Activated T-helper 1 cell treated with Interleukin-2 at 50 U/mL for 16 hours (primary cell): ENCODE measurements around the gene TTYH1.
A peak's percentile ranks its signal among the peaks of the same experiment; 100 is the strongest.
"Not testable (repeated sequence)": the region's sequence is repeated elsewhere in the genome, so short reads cannot be mapped to it uniquely, and the experiment has no call there.

Experiments
- DNase-seq: peaks from one replicate; pipeline ENCODE4 v3.0.0-alpha.2; 2020; ENCODE audit warnings: low read depth

The TTYH1 gene

DNA sequence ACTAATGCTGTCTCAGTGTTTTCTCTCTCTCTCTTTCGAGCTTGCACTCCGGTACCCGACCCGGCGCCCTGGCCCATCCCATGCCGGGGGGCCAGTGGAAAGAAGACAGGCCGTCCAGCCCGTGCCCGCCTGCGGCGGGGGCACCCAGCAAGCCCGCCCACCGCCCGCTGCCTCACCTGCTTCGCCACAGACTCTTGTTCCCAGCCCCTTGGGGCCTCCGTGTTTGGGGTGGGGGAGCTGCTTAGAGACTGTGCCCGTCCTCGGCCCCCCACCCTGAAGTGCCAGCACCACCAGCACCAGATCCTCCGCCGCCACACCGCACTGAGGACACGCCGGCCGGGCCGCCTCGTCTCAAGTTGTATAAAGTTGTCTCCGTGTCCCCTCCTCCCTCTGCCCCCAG is 45.9 kb downstream of the TTYH1 start:
- no peak for DNase-seq

DNA sequence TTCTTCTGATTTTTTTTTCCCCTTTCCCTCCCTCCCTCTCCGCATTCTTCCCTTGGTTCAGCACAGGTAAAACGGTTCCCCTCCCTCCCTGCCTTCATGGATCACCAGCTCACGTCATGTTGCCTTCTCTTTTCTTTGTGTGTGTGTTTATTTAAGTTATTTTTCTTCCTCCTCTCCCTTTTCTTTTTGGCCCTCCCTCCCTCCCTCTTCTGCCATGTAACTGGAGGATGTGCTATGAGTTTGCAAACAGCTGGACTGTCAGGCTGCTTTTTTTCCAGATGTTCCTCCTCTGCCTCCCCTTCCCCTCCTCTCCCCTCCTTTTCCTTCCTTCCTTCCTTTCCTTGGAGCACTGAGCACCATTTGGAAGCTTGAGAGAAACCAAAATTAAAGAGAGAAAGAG is 46.3 kb downstream of the TTYH1 start:
- DNase-seq: no peak

DNA sequence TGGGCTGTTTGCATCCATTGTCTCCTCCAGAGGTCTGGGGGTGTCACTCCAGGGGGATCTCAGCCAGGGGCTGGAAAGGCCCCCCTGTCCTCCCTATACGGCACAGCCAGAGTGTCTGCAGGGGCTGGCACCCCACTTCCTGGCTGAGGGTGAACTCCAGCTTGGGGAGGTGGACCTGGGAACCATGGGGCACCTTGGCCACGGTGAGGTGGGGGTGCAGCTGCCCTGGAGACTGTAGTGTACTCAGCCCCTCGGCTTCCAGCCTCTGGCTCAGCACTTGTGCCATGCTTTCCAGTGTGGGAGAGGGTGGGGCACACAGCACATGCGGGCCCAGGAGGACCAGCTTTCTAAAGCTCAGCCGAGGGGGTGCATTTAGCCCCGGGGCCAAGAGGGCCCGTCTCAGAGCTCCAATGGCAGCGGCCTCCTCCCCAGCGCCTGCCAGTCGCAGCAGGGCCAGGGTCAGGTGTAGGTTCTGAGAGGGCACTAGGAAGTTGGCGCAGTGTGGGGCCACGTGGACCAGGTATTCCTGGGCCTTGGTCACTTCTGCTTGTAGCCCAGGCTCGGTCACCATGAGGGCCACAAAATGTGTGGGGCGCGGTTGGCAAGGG is 46.9 kb downstream of the TTYH1 start:
- no peak for DNase-seq

DNA sequence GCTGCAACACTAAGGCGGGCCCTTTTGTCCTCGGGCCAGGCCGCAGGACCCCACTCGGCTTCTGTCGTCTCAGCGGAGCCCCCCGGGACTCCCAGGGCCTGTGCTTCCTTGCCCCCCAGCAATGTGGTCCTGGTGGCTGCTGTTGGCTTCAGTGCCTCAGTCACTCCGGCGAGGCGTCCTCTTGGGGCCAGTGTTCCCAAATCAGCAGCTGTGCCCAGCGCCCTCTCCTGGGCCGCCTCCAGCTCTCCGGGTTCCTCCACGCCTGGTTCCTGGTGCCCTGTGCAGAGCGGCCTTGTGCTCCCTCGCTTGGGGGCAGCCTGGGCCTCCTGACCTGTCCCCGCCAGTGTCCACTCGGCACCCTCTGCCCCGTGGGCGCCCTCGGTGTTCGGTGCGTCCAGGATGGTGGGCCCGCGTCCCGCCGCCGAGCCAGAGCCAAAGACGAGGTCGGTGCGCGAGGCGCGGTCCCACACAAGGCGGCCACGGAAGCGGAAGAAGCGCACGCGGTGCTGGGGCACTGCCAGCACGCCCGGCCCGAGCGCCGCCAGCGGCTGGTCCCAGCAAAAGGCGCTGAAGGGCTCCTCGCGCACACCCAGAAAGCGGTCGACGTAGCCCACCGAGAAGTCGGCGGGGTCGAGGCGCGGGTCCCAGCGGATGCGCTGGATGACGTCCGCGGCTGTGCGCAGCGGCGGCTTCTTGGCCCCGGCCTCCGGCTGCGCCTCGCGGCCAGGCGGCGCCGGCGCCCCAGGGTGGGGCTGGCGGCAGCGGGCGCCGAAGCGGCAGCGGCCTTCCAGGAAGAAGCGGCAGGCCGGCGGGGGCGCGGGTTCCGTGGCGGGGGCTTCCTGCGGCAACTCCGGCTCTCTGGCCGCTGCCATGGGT is 47.6 kb downstream of the TTYH1 start:
- DNase-seq: peak; percentile 51

DNA sequence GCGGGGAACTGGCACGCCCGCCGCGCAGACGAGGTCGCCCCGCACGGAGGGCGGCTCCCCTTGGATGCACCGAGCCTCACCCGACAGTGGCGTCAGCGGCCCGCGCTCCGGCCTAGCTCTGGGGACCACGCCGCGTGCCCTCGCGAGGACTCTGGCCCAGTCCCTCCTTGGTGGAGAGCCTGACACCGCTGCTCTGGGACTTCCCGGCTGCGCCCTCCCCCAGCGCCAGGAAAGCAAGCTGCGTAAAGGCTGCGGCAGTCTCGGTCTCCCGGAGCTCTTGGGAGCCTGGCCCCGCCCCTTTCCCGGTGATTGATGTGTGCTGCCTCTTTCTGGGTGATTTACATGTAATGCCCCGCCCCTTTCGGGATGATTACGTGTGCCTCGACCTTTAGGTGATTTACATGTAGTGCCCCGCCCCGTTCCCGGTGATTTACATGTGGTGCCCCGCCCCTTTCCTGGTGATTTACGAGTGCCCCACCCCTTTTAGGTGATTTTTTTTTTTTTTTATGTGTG is 48.3 kb downstream of the TTYH1 start, which contains the start of gene LENG9:
LENG9 (minus strand) TSS at position 248 of the 513 bp plus-strand sequence. CDS start 252 bp downstream, outside the sequence.
- DNase-seq: peak; percentile 77

DNA sequence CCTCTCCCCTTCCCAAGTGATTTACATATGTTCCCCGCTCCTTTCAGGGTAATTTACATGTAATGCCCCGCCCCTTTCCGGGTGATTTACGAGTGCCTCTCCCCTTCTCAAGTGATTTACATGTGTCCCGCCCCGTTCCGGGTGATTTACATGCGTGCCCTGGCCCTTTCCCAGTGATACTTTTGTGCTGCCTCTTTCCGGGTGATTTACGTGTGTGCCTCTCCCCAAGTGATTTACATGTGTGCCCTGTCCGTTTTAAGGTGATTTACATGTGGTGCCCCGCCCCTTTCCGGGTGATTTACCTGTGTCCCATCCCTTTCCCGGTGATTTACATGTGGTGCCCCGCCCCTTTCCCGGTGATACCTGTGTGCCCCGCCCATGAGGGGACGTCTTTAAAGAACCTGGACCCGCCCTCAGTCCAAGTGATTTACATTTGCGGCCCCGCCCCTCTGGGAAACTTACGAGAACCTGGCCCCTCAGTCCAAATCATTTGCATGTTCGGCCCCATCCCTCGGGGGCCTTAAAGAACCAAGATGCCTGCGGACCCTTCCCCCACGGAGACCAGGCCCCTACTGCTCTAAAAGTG is 48.9 kb downstream of the TTYH1 start:
- DNase-seq: peak; percentile 52

DNA sequence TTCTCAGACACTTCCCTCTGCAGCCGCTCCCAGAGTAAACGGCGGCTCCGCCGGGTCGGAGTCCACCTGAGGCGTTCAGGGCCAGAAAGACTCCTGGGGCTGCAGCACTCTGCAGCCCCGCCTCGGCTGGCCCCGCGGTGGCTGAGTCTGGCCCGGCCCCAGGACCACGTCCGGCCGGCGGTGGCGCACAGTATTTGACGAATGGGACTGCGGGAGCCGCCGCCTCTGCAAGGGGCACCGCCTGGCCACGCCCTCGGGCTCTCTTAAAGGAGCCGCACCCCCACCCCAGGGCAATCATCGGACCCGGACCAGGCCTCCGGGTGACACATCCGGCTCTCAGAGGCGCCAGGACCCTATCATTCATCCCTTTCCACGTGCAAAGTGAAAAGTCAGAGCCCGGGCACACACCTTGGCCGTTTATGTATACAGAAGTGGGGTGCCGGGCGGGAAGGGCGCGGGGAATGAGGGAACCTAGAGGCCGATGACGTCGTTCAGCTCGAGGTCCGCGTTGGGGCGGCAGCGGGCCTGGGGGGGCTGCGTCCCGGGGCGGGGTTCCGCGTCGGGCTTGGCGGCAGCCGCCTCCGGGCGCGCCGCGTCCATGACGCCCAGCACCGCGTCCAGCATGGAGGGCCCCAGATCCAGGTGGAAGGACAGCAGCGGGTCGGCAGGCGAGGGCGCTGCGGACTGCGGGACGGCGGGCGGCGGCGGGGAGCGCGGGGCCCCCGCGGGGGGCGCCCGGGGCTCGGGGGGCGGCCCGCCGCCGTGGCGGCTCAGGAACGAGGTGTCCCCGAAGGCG is 49.6 kb downstream of the TTYH1 start:
- DNase-seq: peak; percentile 46

DNA sequence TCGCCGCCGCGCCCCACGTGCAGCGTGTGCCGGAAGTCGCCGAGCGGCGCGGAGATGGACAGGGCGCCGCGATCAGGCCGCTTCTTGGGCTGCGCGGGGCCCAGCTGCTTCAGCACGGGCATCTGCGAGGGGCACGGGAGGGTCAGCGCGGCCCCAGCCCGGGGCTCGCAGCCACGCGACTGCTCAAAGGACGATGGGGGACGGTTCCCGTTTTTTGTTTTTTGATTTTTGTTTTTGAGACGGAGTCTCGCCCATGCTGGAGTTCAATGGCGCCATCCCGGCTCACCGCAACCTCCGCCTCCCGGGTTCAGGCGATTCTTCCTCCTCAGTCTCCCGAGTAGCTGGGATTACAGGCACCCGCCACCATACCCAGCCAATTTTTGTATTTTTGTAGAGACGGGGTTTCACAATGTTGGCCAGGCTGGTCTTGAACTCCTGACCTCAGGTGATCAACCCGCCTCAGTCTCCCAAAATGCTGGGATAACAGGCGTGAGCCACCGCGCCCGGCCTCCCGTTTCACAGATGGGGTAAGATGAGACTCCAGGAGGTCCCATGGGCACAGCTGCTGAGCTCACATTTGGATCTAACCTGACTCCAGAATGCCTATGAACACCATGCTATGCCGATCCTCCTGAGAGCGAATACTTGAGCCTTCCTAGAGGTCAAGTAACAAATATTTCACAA is 50.3 kb downstream of the TTYH1 start:
- no peak for DNase-seq

DNA sequence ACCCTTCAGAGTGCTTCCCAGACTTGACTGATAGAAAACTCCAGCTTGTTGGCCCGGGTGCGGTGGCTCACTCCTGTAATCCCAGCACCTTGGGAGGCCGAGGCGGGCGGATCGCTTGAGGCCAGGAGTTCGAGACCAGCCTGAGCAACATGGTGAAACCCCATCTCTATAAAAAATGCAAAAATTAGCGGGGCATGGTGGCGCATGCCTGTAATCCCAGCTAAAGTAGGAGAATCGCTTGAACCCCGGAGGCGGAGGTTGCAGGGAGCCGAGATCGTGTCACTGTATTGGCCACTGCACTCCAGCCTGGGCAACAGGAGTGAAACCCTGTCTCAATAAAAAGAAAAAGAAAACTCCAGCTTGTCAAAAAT is 50.8 kb downstream of the TTYH1 start:
- DNase-seq: not testable (repeated sequence)

DNA sequence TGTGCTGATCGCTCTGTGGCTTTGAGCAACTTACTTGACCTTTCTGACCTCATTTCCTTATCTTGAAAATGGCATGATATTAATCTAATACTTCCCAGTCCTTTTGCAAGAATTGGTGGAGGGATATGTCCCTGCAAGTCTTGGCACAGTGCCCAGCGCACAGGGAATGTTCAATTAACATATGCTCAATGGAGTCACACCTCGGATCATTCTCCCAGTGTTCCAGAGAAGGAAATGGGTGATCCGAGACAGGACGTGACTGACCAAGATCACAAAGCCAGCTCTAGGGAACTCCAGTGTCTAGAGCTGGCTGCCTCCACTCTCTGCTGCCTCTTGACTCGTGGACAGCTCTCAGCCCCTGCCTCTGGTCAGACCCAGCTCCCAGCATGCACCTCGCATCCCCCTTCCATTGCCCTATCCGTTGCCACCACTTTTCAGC is 54.3 kb downstream of the TTYH1 start:
- DNase-seq: no peak

DNA sequence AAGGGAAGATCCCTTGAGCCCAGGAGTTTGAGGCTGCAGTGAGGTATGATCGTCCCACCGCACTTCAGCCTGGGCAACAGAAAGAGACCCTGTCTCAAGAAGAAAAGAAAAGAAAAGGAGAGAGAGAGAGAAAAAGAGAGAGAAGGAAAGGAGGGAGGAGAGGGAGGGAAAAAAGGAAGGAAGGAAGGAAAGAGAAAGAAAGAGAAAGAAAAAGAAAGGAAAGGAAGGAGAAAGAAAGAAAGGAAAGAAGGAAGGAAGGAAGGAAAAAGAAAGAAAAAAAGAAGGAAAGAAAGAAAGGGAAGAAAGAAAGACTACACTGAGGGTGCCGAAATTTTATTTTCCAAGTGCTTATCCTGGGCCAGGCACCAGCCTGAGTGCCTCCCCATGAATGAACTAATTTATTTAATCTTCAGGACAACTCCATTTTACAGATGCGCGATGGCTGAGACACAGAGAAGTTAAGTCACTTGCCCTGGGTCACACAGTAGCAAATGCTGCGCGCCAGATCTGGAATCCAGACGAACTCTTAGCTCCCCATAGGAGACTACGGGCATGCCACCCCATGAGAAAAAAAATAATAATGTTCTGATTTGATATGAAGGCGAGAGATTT is 55.1 kb downstream of the TTYH1 start:
- no peak for DNase-seq

DNA sequence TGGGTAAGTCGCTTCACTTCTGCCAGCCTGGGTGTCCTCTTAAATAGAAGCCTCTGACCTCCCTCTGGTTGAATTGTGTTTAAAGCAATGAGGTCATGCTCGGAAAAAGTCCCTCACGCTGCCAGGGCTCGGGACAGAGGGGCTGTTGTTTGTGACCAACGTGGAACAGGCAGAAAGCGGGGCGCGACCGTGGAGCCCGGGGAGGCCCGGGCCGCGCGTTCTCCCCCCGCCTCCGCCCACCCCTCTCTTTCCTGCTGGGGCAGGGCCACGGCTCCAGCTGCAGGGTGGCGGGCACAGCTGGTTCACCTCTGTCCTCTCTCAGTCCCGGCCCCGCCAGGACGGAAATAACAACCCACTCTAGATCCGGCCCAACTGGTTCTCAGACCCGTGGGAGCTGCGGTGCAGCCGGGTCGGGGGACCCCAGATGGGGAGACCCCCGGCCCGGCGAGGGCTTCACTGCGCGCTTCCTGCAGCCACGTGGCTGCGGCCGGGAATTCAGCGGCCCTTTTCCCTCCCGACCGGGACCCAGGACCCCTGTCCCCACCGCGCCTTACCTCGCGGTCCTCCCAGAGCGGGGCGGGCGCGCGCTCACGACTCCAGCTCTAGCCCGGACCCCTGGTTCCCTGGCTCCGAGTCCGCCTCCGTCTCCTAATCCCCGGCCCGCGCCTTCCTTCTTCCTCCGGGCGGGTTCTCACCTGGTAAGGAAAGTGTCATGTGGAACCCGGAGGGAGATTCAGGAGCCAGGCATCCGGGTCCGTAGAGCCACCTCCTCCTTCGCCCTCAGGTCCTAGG is 55.9 kb downstream of the TTYH1 start:
- DNase-seq: no peak

DNA sequence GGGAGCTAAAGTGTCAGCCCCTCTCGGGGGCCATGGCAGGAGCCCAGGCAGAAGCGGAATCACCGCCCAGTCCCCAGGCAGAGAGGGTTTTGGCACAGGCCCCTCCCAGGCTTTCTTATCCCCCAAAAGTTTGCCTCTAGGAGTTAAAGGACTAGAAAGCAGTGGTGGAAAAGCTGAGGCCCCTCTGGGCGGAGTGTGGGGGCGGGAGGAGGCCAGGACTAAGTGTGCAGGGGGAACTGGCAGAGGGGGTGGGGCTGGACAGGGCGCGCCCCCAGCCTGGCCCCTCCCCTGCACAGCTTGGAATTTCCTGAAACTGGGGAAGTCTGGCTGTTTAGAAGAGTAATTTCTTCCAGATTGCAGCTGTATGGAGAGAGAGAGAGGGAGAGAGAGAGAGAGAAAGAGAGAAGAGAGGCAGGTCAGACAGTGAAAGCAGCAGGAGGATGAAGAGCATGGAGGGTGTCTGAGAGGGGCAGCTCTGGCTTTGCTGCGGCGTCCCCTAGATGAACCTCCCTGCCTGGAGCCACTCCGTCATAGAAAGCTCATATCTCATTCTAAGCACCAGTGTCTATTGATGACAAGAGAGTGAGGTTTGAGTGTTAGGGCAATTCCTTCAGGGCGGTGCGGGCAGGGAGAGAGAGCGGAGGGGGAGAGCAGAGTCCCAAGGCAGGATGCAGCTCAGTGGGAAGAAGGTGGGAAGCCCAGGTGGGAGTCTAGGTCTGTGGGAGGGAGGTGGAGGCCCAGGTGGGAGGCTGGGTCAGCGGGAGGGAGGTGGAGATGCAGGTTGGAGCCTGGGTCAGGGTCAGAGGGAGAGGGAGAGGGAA is 58.0 kb downstream of the TTYH1 start, which contains the start of gene CDC42EP5:
CDC42EP5 (minus strand) TSS at position 226 of the 821 bp plus-strand sequence. CDS start 7,749 bp downstream, outside the sequence.
- no peak for DNase-seq

DNA sequence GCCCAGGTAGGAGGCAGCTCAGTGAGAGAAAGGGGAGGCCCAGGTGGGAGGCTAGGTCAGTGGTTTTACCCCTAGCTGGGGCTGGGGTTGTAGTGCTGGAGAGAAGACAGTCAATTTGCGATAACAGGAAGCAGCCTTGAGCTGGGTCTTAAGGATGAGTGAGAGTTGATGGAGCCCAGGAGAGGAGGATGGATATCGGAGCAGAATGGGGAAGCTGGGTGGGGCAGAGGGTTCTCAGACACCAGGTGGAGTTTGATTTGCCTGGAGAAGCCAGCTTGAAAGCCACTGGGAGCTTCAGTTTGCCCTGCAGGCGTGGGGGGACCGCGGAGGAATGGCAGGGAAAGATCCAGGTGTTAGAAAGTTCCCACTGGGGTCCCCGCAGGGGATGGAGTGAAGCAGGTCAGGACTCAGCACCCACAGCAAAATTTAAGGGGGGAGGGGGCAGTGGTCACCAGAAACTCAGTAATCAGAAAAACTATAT is 58.7 kb downstream of the TTYH1 start:
- no peak for DNase-seq

DNA sequence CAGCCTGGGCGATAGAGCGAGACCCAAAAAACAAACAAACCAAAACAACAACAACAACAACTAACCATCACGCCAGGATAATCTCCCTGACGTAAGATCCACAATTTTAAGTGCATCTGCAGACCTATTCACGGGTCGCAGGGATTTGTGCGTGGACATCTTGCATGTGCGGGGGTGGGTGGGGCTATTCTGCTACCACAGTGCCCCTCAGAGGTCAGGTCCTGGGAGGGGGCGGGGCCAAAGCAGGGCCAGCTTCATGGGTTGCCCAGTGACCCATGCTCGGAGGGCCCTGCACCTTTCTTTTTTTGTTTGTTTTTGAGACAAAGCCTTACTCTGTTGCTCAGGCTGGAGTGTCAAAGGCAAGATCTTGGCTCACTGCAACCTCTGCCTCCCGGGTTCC is 60.4 kb downstream of the TTYH1 start:
- no peak for DNase-seq

DNA sequence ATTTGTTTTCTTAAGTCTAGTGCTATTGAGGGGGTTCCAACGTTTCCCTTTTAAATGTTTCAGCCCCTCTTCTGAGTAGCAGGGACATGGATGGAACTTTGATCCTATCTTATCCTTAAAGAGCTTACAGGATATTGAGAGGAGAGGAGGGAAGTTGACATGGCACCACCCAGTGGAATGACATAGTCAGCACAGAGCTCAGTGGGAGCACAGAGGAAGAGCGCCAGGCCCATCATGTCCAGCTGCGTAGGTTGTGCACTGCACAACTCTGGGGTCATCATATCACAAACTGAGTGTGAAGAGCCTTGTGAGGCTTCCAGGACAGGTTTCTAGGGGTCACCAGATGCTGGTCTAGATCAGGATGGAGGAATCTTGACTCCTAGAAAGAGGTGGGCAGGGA is 62.4 kb downstream of the TTYH1 start:
- no peak for DNase-seq

DNA sequence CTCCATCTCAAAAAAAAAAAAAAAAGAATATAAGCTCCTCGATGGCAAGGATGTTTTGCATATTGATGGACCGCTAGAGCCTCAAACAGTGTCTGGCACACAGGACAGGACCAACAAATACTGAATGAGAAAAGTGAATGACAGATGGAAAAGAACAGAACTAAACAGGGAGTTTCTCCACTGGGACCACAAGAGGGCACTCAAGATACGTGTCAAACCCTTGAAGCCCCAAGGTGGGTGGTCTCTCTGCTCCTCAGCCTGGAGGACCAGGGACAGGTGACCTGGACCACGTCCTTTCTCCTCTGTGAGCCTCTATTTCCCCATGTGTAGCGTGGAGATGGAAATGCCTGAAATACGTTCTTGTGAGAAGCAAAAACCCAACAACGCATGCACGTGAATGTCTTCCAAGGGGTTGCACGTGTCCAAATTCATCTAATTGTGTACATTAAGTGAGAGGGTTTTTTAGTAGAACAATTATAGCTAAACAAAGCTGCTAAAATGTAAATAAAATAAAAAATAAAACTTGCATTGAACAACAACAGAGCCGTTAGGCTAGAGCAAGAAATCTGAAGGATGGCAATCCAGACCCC is 63.5 kb downstream of the TTYH1 start:
- DNase-seq: no peak

DNA sequence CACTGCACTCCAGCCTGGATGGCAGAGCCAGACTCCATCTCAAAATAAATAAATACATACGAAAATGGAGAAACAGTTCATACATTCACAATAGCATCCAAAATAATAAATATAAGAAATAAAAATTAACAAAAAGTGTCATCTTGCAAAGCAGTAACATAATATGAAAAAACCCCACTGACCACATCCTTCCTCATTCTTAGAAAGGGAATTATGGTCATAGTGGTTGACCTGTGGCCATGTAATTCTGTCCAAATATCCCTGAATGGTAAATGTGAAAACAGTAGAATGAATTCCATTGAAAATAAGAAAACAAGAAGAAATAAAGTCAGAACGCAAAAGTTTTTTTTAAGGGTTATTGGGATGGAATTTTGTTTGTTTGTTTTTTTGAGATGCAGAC is 64.8 kb downstream of the TTYH1 start:
- no peak for DNase-seq
